Globus pallidus (tissue), 1 donor: Measurements from ENCODE around the gene CD14.
"Not testable (repeated sequence)": the region's sequence is repeated elsewhere in the genome, so short reads cannot be mapped to it uniquely, and the experiment has no call there.

Experiments
- DNase-seq: peaks from one replicate; pipeline ENCODE4 v3.0.0-alpha.2; 2015; ENCODE audit warnings: low spot score

Gene CD14

GRCh38 chr5:140633021-140633471 lies at the start of gene CD14:
Gene CD14 (minus strand): TSS chr5:140633175. CDS start chr5:140633071, 104 bp downstream.
- DNase-seq = peak; percentile 38

GRCh38 chr5:140678993-140679392 lies 46.0 kb upstream of the CD14 start:
- DNase-seq = no peak

GRCh38 chr5:140677947-140678346 lies 45.0 kb upstream of the CD14 start:
- no peak for DNase-seq

GRCh38 chr5:140674629-140675028 lies 41.7 kb upstream of the CD14 start:
- DNase-seq = no peak

- DNase-seq = no peak
These were observed 41.2 kb upstream of the CD14 start for GRCh38 chr5:140674211-140674610.

- no peak for DNase-seq
These were observed 40.4 kb upstream of the CD14 start, which contains the start of gene DND1 for GRCh38 chr5:140673187-140673976. Gene DND1 (minus strand): TSS chr5:140673576. CDS start chr5:140673542, 34 bp downstream.

- peak; percentile 13 for DNase-seq
These were observed 39.6 kb upstream of the CD14 start for GRCh38 chr5:140672455-140673186.

GRCh38 chr5:140671472-140672125 lies 38.6 kb upstream of the CD14 start:
- no peak for DNase-seq

- DNase-seq = not testable (repeated sequence)
These were observed 38.1 kb upstream of the CD14 start for GRCh38 chr5:140671035-140671434.

- peak; percentile 95 for DNase-seq
These were observed 31.6 kb upstream of the CD14 start, which contains the start of gene WDR55 for GRCh38 chr5:140664359-140665119. Gene WDR55 (plus strand): TSS chr5:140664904. CDS start chr5:140664913, 9 bp downstream.

- DNase-seq = no peak
These were observed 31.0 kb upstream of the CD14 start for GRCh38 chr5:140664030-140664358.

GRCh38 chr5:140660371-140660770 lies 27.4 kb upstream of the CD14 start:
- not testable (repeated sequence) for DNase-seq

GRCh38 chr5:140658870-140659269 lies 25.9 kb upstream of the CD14 start:
- DNase-seq = no peak

GRCh38 chr5:140647042-140647419 lies 14.1 kb upstream of the CD14 start:
- DNase-seq = no peak

- DNase-seq = no peak
These were observed 9.7 kb upstream of the CD14 start for GRCh38 chr5:140642718-140643117.

GRCh38 chr5:140641716-140642115 lies 8.7 kb upstream of the CD14 start:
- DNase-seq = no peak

- peak; percentile 96 for DNase-seq
These were observed 6.4 kb upstream of the CD14 start, which contains the start of gene TMCO6 for GRCh38 chr5:140639148-140639981. Gene TMCO6 (plus strand): TSS chr5:140639451. CDS start chr5:140639528, 77 bp downstream.

GRCh38 chr5:140638898-140639147 lies 5.8 kb upstream of the CD14 start:
- DNase-seq = not testable (repeated sequence)

- DNase-seq = no peak
These were observed 4.6 kb upstream of the CD14 start for GRCh38 chr5:140637371-140638100.
